ENCODE data around the gene COL4A2. TPM values are rescaled to one million over a fixed set of nuclear protein-coding genes. Genes with fewer than 3 reads are reported as not detected.

The COL4A2 gene
- total RNA-seq, 4 donors from 2014 or later = 43.0 to 72.7 (median 53.5) TPM

DNA sequence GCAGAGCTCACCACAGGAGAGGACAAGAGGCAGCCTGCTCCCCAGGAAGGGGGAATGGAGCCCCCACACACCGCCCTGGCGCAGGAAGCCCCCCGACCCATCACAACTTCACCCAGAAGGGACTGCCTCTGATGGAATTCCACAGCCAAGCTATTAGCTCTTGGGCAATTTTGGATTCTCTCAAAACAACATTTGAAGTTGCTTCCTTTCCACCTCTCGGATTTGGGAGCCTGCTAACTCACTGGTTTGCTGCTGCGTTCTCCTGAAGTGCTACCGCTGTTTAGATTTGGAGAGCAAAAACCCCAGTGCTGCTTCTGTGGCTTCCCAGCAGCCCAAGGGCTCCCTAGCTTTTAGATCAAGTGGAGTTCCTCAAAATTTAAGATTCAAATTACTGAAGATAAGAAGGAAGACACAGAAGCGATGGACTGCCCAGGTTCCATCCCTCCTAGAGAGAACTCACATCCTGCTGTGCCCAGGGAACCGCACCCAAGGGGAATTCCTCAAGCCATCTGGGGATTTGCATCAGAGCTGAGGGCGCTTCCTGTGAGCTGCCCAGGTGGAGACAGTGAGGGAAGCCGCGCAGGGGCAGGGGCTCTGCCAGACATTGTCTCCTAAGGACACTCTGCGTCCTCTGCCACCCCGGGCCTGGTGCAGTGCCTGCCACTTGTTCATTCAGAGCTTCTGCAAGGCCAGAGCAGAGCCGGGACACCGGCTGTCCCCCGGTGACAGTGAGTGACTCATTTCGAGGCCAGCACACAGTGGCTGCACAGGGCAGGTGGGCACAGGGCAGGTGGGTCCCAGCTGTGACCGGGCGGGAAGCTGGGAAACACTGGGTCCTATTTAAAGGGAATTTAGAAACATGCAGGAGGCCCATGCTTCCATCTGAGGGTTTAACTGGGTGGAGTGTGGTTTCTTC lies 45.7 kb upstream of the COL4A2 start:
- no peak overlapping the region for H3K27ac ChIP-seq
- WGBS = 78% methylated on average over 10 of the region's 19 CpGs
- H3K4me3 ChIP-seq = no peak overlapping the region
- peaks cover 40% of the 10 kb centered on the region for H3K4me1 ChIP-seq
- H3K27me3 ChIP-seq = peaks cover 5% of the 10 kb centered on the region
- no peaks in the 10 kb centered on the region for H3K36me3 ChIP-seq
- H3K9me3 ChIP-seq = no peaks in the 10 kb centered on the region
- no peak for DNase-seq (ENCODE audit: low spot score in 2 of 2)
- TF ChIP-seq POLR2A (IDR thresholded peaks at IDR 0.05) (no peak), CTCF (IDR thresholded peaks at IDR 0.05) (no peak), EP300 (IDR thresholded peaks at IDR 0.05) (no peak), POLR2AphosphoS5 (IDR thresholded peaks at IDR 0.05) (no peak)

- no peak for TF ChIP-seq EP300 (IDR thresholded peaks at IDR 0.05)
- TF ChIP-seq CTCF (IDR thresholded peaks at IDR 0.05) = no peak
- TF ChIP-seq POLR2AphosphoS5 (IDR thresholded peaks at IDR 0.05) = no peak
- no peak for TF ChIP-seq POLR2A (IDR thresholded peaks at IDR 0.05)
- Histone ChIP-seq H3K4me3 (no peak overlapping the region), H3K4me1 (peaks cover 43% of the 10 kb centered on the region), H3K9me3 (no peaks in the 10 kb centered on the region), H3K27ac (no peak overlapping the region), H3K27me3 (peaks cover 8% of the 10 kb centered on the region), H3K36me3 (no peaks in the 10 kb centered on the region)
- no peak for DNase-seq (ENCODE audit: low spot score in 2 of 2)
- 85% methylated on average over 11 of the region's 11 CpGs for WGBS
Observed at GRCh38 chr13:110262082-110262436, 45.0 kb upstream of the COL4A2 start.

- Histone ChIP-seq H3K36me3 (no peaks in the 10 kb centered on the region), H3K4me3 (no peak overlapping the region), H3K4me1 (peaks cover 43% of the 10 kb centered on the region), H3K27ac (no peak overlapping the region), H3K27me3 (peaks cover 12% of the 10 kb centered on the region), H3K9me3 (no peaks in the 10 kb centered on the region)
- 50% methylated on average over 11 of the region's 11 CpGs for WGBS
- no peak for DNase-seq (ENCODE audit: low spot score in 2 of 2)
- no peak for TF ChIP-seq CTCF (IDR thresholded peaks at IDR 0.05)
- TF ChIP-seq EP300 (IDR thresholded peaks at IDR 0.05) = no peak
- no peak for TF ChIP-seq POLR2A (IDR thresholded peaks at IDR 0.05)
- no peak for TF ChIP-seq POLR2AphosphoS5 (IDR thresholded peaks at IDR 0.05)
Observed at GRCh38 chr13:110262508-110263291, 44.4 kb upstream of the COL4A2 start.

GRCh38 chr13:110263404-110263803 lies 43.7 kb upstream of the COL4A2 start:
- no peak for DNase-seq (ENCODE audit: low spot score in 2 of 2)
- H3K4me3 ChIP-seq = no peak overlapping the region
- no peaks in the 10 kb centered on the region for H3K9me3 ChIP-seq
- peaks cover 12% of the 10 kb centered on the region for H3K27me3 ChIP-seq
- H3K27ac ChIP-seq = no peak overlapping the region
- TF ChIP-seq CTCF (IDR thresholded peaks at IDR 0.05) (no peak), POLR2A (IDR thresholded peaks at IDR 0.05) (no peak), EP300 (IDR thresholded peaks at IDR 0.05) (no peak)
- WGBS = 61% methylated on average over 5 of the region's 5 CpGs
- no peaks in the 10 kb centered on the region for H3K36me3 ChIP-seq
- peaks cover 43% of the 10 kb centered on the region for H3K4me1 ChIP-seq

DNA sequence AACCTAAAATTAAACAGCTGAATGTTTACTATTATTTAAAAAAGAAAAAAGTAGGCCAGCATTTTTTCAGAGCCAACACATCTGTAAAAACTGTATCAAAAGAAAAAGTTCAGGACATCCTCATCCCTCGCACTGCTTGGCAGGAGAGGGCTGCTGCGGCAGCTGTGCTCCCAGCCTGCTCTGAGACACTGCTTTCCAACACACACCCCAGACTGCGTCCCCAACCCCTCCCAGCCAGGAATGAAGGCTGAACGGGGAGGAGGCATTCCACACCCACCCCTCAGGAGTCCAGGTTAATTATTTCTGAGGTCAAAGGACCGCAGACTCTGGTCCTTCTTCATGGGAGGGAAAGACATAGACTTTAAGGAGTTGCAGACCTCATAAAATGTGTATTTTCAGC lies 43.2 kb upstream of the COL4A2 start:
- no peak overlapping the region for H3K4me3 ChIP-seq
- H3K9me3 ChIP-seq = no peaks in the 10 kb centered on the region
- peaks cover 43% of the 10 kb centered on the region for H3K4me1 ChIP-seq
- TF ChIP-seq POLR2A (IDR thresholded peaks at IDR 0.05) (no peak), EP300 (IDR thresholded peaks at IDR 0.05) (no peak), POLR2AphosphoS5 (IDR thresholded peaks at IDR 0.05) (no peak), CTCF (IDR thresholded peaks at IDR 0.05) (no peak)
- no peaks in the 10 kb centered on the region for H3K36me3 ChIP-seq
- 28% methylated on average over 5 of the region's 5 CpGs for WGBS
- DNase-seq (ENCODE audit: low spot score in 2 of 2) = no peak
- H3K27ac ChIP-seq = peak overlapping the region; percentile 5
- H3K27me3 ChIP-seq = peaks cover 14% of the 10 kb centered on the region

All from suprapubic skin (tissue), 4 donors.